Mucosa of rectum (tissue), 2 donors: ENCODE data around the gene TDRD9.

ENCODE experiments used
- H3K27ac ChIP-seq, 2 donors: one replicate each; pipeline ENCODE4 v1.7.0; 2013; ENCODE audit warnings: inconsistent platforms in 2 of 2, low read depth in 2 of 2, low read length in 2 of 2
- H3K27me3 ChIP-seq, 2 donors: one replicate each; pipeline ENCODE4 v1.7.0; 2013; ENCODE audit warnings: low read length in 2 of 2; ENCODE audit not compliant: control insufficient read depth in 2 of 2, insufficient read depth in 2 of 2
- H3K36me3 ChIP-seq, 2 donors: one replicate each; pipeline ENCODE4 v1.7.0; 2013; ENCODE audit warnings: low read length in 2 of 2; ENCODE audit not compliant: control insufficient read depth in 2 of 2, insufficient read depth in 2 of 2
- H3K4me1 ChIP-seq, 2 donors: one replicate each; pipeline ENCODE4 v1.7.0; 2013; ENCODE audit warnings: low read length in 2 of 2, mild to moderate bottlenecking in 1 of 2; ENCODE audit not compliant: control insufficient read depth in 2 of 2, insufficient read depth in 2 of 2
- H3K4me3 ChIP-seq, 2 donors: one replicate each; pipeline ENCODE4 v1.7.0; 2013; ENCODE audit warnings: low read length in 2 of 2
- H3K9ac ChIP-seq, 2 donors: one replicate each; pipeline ENCODE4 v1.7.0; 2013; ENCODE audit warnings: low read length in 2 of 2, low read depth in 1 of 2, mild to moderate bottlenecking in 1 of 2
- H3K9me3 ChIP-seq, 2 donors: one replicate each; pipeline ENCODE4 v1.7.0; 2013; ENCODE audit warnings: low read length in 2 of 2; ENCODE audit not compliant: control insufficient read depth in 2 of 2
- donor health status: healthy.
- donor health status: Normal muscosa, but diverticular disease.

Gene TDRD9

GRCh38 chr14:104023325-104024055, 95.2 kb downstream of the TDRD9 start:
- peaks cover 0 to 2% of the 10 kb centered on the region in 2 donors for H3K27me3 ChIP-seq
- no peaks in the 10 kb centered on the region for H3K4me1 ChIP-seq
- H3K27ac ChIP-seq = no peak overlapping the region
- H3K9ac ChIP-seq = no peak overlapping the region
- no peak overlapping the region for H3K4me3 ChIP-seq
- no peaks in the 10 kb centered on the region for H3K36me3 ChIP-seq
- H3K9me3 ChIP-seq = no peaks in the 10 kb centered on the region

DNA sequence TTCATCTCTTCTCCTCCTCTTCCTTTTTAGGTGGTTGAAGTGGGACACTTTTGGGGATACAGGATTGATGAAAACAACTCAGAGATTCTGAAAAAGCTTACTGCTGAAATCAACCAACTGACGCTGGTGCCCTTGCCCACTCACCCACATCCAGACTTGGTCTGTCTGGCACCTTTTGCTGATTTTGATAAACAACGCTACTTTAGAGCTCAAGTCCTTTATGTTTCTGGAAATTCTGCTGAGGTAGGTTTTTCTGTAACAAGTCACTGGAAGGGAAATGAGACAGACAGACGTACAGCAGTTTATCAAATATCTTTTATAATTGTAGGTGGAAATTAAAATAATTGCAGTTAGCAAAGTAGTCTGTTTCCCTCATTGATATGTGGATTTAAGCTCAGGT, 97.3 kb downstream of the TDRD9 start:
- Histone ChIP-seq H3K27ac (no peak overlapping the region), H3K36me3 (no peaks in the 10 kb centered on the region), H3K9me3 (no peaks in the 10 kb centered on the region), H3K9ac (no peak overlapping the region), H3K27me3 (no peaks in the 10 kb centered on the region), H3K4me3 (no peak overlapping the region), H3K4me1 (no peaks in the 10 kb centered on the region)

GRCh38 chr14:104026024-104026423, 97.8 kb downstream of the TDRD9 start:
- Histone ChIP-seq H3K36me3 (no peaks in the 10 kb centered on the region), H3K27ac (no peak overlapping the region), H3K4me1 (no peaks in the 10 kb centered on the region), H3K9me3 (no peaks in the 10 kb centered on the region), H3K4me3 (no peak overlapping the region), H3K9ac (no peak overlapping the region), H3K27me3 (no peaks in the 10 kb centered on the region)

DNA sequence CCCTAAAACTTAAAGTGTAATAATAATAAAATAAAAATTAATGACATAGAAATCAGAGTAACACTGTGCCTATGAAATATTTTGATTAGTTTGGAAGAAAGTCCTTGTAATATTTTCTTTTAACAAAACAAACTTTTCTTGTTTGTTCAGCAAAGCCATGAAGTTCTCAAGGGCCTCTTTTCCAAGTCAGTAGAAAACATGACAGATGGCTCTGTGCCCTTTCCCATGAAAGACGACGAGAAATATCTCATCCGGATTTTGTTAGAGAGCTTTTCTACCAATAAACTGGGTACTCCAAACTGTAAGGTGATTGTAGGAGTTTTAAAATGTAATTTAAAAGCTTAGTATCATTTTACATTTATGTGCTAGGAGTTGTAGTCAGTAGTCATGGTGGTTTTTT, 102.7 kb downstream of the TDRD9 start:
- H3K4me1 ChIP-seq = no peaks in the 10 kb centered on the region
- H3K4me3 ChIP-seq = no peak overlapping the region
- no peak overlapping the region for H3K27ac ChIP-seq
- no peaks in the 10 kb centered on the region for H3K9me3 ChIP-seq
- no peaks in the 10 kb centered on the region for H3K27me3 ChIP-seq
- no peak overlapping the region for H3K9ac ChIP-seq
- no peaks in the 10 kb centered on the region for H3K36me3 ChIP-seq

DNA sequence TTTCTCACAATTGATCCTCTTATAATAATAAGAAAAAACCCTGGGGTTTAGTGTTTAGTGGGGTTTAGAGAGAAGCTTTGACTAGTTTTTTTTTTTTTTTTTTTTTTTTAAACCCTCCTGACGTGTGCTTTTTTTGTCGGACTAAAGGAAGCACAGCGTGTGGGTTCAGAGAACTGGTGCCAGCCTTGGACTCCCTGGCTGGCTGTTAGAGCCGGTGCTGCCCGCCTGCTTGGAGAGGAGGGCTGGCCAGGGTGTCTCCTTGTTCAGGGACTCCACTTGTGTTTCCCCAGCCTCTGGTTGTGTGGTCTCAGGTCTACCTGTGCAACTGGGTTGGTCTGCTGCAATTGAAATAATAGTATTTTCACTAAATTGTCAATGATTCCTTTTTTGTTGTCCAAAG, 103.1 kb downstream of the TDRD9 start:
- no peak overlapping the region for H3K27ac ChIP-seq
- no peak overlapping the region for H3K4me3 ChIP-seq
- H3K9me3 ChIP-seq = no peaks in the 10 kb centered on the region
- no peaks in the 10 kb centered on the region for H3K4me1 ChIP-seq
- no peaks in the 10 kb centered on the region for H3K36me3 ChIP-seq
- no peaks in the 10 kb centered on the region for H3K27me3 ChIP-seq
- no peak overlapping the region for H3K9ac ChIP-seq

- no peaks in the 10 kb centered on the region for H3K36me3 ChIP-seq
- no peak overlapping the region for H3K27ac ChIP-seq
- H3K9ac ChIP-seq = no peak overlapping the region
- H3K9me3 ChIP-seq = no peaks in the 10 kb centered on the region
- H3K4me3 ChIP-seq = no peak overlapping the region
- peaks cover 0 to 1% of the 10 kb centered on the region in 2 donors for H3K27me3 ChIP-seq
- H3K4me1 ChIP-seq = no peaks in the 10 kb centered on the region
These were observed 106.9 kb downstream of the TDRD9 start for GRCh38 chr14:104034976-104035699.

DNA sequence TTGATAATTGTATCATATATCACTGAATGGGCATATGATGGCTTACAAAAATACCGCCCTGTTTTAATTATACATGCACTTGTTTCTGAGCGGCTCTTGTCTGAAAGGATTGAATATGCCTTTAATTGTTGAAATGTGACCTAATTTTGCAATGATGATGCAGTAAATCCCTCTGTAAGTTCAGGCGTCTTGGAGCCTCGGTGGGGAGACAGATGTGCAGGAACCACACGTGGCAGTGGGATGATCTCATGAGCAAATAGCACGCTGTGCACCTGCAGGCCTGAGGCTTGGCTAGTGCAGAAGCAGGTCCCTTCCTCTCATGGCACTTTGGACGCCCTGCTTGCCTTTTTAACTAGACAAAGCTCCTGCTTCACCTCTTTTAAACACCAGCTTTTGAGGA, 108.0 kb downstream of the TDRD9 start:
- Histone ChIP-seq H3K9me3 (no peaks in the 10 kb centered on the region), H3K9ac (no peak overlapping the region), H3K36me3 (no peaks in the 10 kb centered on the region), H3K27me3 (peaks cover 0 to 3% of the 10 kb centered on the region in 2 donors), H3K4me3 (no peak overlapping the region), H3K4me1 (no peaks in the 10 kb centered on the region), H3K27ac (no peak overlapping the region)

- Histone ChIP-seq H3K27me3 (peaks cover 0 to 3% of the 10 kb centered on the region in 2 donors), H3K27ac (no peak overlapping the region), H3K36me3 (no peaks in the 10 kb centered on the region), H3K4me1 (no peaks in the 10 kb centered on the region), H3K9me3 (no peaks in the 10 kb centered on the region), H3K9ac (no peak overlapping the region), H3K4me3 (no peak overlapping the region)
These were observed 108.8 kb downstream of the TDRD9 start for GRCh38 chr14:104037074-104037473.

DNA sequence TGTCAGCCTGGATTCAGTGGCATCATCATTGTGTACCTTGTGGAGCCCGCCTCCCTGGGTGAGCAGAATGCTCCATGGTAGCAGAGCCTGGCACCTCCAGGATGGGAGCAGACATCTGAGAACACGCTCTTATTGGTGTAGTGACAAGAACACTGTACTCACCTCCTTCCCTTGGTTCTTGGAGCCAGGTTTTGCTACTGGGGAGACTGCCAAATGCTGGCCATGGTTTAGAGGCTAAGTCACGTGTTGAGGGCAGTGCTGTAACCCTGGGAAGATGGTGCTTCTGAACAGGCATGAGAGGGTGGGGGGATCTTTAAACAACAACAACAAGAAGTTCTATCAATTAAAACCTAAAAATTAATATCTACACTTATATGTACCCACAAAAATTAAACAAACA, 109.6 kb downstream of the TDRD9 start:
- Histone ChIP-seq H3K27ac (no peak overlapping the region), H3K9me3 (no peaks in the 10 kb centered on the region), H3K27me3 (peaks cover 0 to 3% of the 10 kb centered on the region in 2 donors), H3K9ac (no peak overlapping the region), H3K4me1 (no peaks in the 10 kb centered on the region), H3K36me3 (no peaks in the 10 kb centered on the region), H3K4me3 (no peak overlapping the region)

- H3K4me1 ChIP-seq = no peaks in the 10 kb centered on the region
- H3K9me3 ChIP-seq = no peaks in the 10 kb centered on the region
- no peaks in the 10 kb centered on the region for H3K36me3 ChIP-seq
- H3K9ac ChIP-seq = no peak overlapping the region
- H3K27ac ChIP-seq = no peak overlapping the region
- no peak overlapping the region for H3K4me3 ChIP-seq
- peaks cover 0 to 3% of the 10 kb centered on the region in 2 donors for H3K27me3 ChIP-seq
These were observed 111.0 kb downstream of the TDRD9 start for GRCh38 chr14:104039214-104039613.
